GM12878 (cell line): ENCODE measurements around the gene CA11. TPM values are rescaled to one million over a fixed set of nuclear protein-coding genes. Genes with fewer than 3 reads are reported as not detected.

ENCODE experiments used
- ATAC-seq: fragments of 200-7000 bp; cut with Tn5 transposase; 3 replicates; pipeline ENCODE4 v1.9.1; 2020; ENCODE audit warnings: mild to moderate bottlenecking, moderate library complexity
- BruUV-seq: library from RNA; stranded (reverse); fragments of 400-500 nt; replicated peaks from 2 replicates; lab custom pipeline; 2021; lab: Mats Ljungman, UMichigan
- CTCF ChIA-PET: fragments of 300-600 bp; sonication (Branson Sonifier 250); formaldehyde crosslinking; extraction: SDS; loops from one replicate; lab custom pipeline; 2021; ENCODE audit warnings: inconsistent platforms; lab: Yijun Ruan, JAX
- POLR2A ChIA-PET: fragments of 350-600 bp; formaldehyde crosslinking; extraction: SDS; loops from one replicate; lab custom pipeline; 2021; ENCODE audit warnings: inconsistent platforms; lab: Charles Lee
- RAD21 ChIA-PET: fragments of 300-600 bp; sonication (Branson Sonifier 250); formaldehyde crosslinking; loops from one replicate; lab custom pipeline; 2023; ENCODE audit warnings: antibody characterized with exemption; ENCODE audit not compliant: unreplicated experiment; lab: Charles Lee
- SMC1A ChIA-PET: fragments of 300-600 bp; sonication (Branson Sonifier 250); formaldehyde crosslinking; loops from one replicate; lab custom pipeline; 2023; ENCODE audit not compliant: unreplicated experiment, uncharacterized antibody; lab: Charles Lee
- DNase-seq: peaks from one replicate; pipeline ENCODE4 v3.0.0-alpha.2; 2011; ENCODE audit warnings: low read depth, low spot score
- FAIRE-seq: peaks from 3 replicates; lab custom pipeline; 2011; peaks lifted over from hg19 to GRCh38; lab: Jason Lieb, UNC
- H2AFZ ChIP-seq: 2 replicates; pipeline ENCODE4 v1.6.0; 2011; ENCODE audit warnings: low read depth, low read length, control low read depth; ENCODE audit not compliant: control insufficient read depth
- H3K27ac ChIP-seq: 2 replicates; pipeline ENCODE4 v1.5.1; 2011; ENCODE audit warnings: control low read depth; ENCODE audit not compliant: control insufficient read depth, insufficient read depth
- H3K27me3 ChIP-seq, 2 experiments: replicated peaks in 1 of 2; 2 replicates each; pipeline versions ENCODE4 v1.6.0 to v1.6.1; 2011; ENCODE audit warnings: low read length in 1 of 2; ENCODE audit not compliant: control insufficient read depth in 2 of 2, insufficient read depth in 2 of 2
- H3K36me3 ChIP-seq, 2 experiments: 2 replicates each; pipeline ENCODE4 v1.5.1; 2011; ENCODE audit warnings: low read length in 1 of 2; ENCODE audit not compliant: control insufficient read depth in 2 of 2, insufficient read depth in 2 of 2
- H3K4me1 ChIP-seq: 2 replicates; pipeline ENCODE4 v1.6.1; 2011; ENCODE audit warnings: mild to moderate bottlenecking, low read length, moderate library complexity, mixed read lengths; ENCODE audit not compliant: control insufficient read depth, insufficient read depth
- H3K4me2 ChIP-seq: 2 replicates; pipeline ENCODE4 v1.6.0; 2011; ENCODE audit warnings: control low read depth; ENCODE audit not compliant: control insufficient read depth, insufficient read depth
- H3K4me3 ChIP-seq: fragments of 200-600 bp; sonication (generic); 2 replicates; pipeline ENCODE4 v1.5.1; 2016
- H3K79me2 ChIP-seq: 2 replicates; pipeline ENCODE4 v1.6.0; 2011; ENCODE audit warnings: low read length; ENCODE audit not compliant: control insufficient read depth, insufficient read depth
- H3K9ac ChIP-seq: 2 replicates; pipeline ENCODE4 v1.8.0; 2011; ENCODE audit warnings: low read length, control low read depth, mixed read lengths; ENCODE audit not compliant: control insufficient read depth, insufficient read depth
- H3K9me3 ChIP-seq: replicated peaks from 3 replicates; pipeline ENCODE4 v1.5.1; 2011; ENCODE audit warnings: mild to moderate bottlenecking, low read length; ENCODE audit not compliant: control insufficient read depth, insufficient read depth
- H4K20me1 ChIP-seq: 2 replicates; pipeline ENCODE4 v1.6.0; 2011; ENCODE audit not compliant: control insufficient read depth, insufficient read depth
- GABPA ChIP-seq: IDR thresholded peaks from 2 replicates; pipeline ENCODE4 v1.6.1; 2014; ENCODE audit warnings: antibody characterized with exemption, low read depth, mild to moderate bottlenecking, inconsistent platforms
- HDAC6 ChIP-seq: fragments of 200-600 bp; sonication (generic); IDR thresholded peaks from one replicate; pipeline ENCODE4 v1.8.0; 2017; ENCODE audit warnings: antibody characterized with exemption; ENCODE audit not compliant: unreplicated experiment
- MTA2 ChIP-seq: fragments of 450-650 bp; IDR thresholded peaks from 2 replicates; pipeline ENCODE4 v1.6.1; 2016; ENCODE audit warnings: low read depth, mild to moderate bottlenecking, moderate library complexity
- SMAD5 ChIP-seq: IDR thresholded peaks from 2 replicates; pipeline ENCODE4 v1.6.1; 2016; ENCODE audit warnings: antibody characterized with exemption, low read depth
- STAT1 ChIP-seq: fragments of 450-650 bp; conservative IDR thresholded peaks from 2 replicates; pipeline ENCODE4 v1.6.1; 2014; ENCODE audit warnings: antibody characterized with exemption, mild to moderate bottlenecking
- ZBED1 ChIP-seq: IDR thresholded peaks from 2 replicates; pipeline ENCODE4 v1.6.1; 2016; ENCODE audit warnings: borderline replicate concordance
- WGBS: methylation state at CpG from one replicate; pipeline ENCODE4 v1.1.6; 2016; ENCODE audit warnings: low lambda C conversion rate; ENCODE audit not compliant: insufficient replicate concordance, insufficient coverage; ENCODE audit errors: missing lambda C conversion rate; 5-methylcytosine and 5-hydroxymethylcytosine counted together
- in situ Hi-C: fragments of 300-500 bp; cut with MboI; formaldehyde crosslinking; loops from 9 replicates; pipeline ENCODE4 v1.14.3; 2018; ENCODE audit warnings: mixed read lengths
- intact Hi-C: fragments of 100-400 bp; cut with micrococcal nuclease; formaldehyde crosslinking; loops from one replicate; pipeline ENCODE4 v1.14.2; 2022; ENCODE audit not compliant: unreplicated experiment
- polyA plus RNA-seq, 11 experiments: library from polyadenylated mRNA; depleted of rRNA in 4 of 11; unstranded in 6 of 11; stranded (reverse) in 5 of 11; fragments of >200 nt; fragmentation: Nextera tagmentation in 4 of 11; fragmentation: Illumina TruSeq in 1 of 11; extraction: Ambion mirVana in 4 of 11; extraction: Trizol in 1 of 11; gene quantifications; 1 replicate in 1 of 11; 2 replicates in 10 of 11; pipeline versions ENCODE4 v1.2.1 to v1.2.3, GENCODE V29; 2011 to 2016; ENCODE audit warnings: inconsistent platforms in 2 of 11, missing spikeins in 2 of 11, low read depth in 1 of 11
- total RNA-seq, 4 experiments: library from RNA; depleted of rRNA in 3 of 4; stranded (reverse); fragments of >200 nt in 3 of 4; fragmentation: Illumina TruSeq in 1 of 4; extraction: Trizol in 1 of 4; gene quantifications; 2 replicates each; pipeline versions ENCODE4 v1.2.1 to v1.2.3, GENCODE V29; 2013 to 2021

The CA11 gene
- total and polyA plus RNA-seq, 10 of the 15 experiments (the other 5 are each of a cell fraction or from before 2014, with no cell fraction given): 1.7 to 7.5 (median 2.4) TPM

- ChIA-PET POLR2A (interaction anchor here (0.6 kb wide), 1 partner anchor 7 kb away, joined by 3 read pairs; no protein-coding TSS in a partner anchor), SMC1A (no interaction called here), RAD21 (no interaction called here), CTCF (interaction anchor here (1.1 to 1.8 kb wide), 2 partner anchors 11 to 18 kb away, joined by 3 to 6 read pairs; partner anchors contain the start of gene CA11)
- no peak overlapping the region for H2AFZ ChIP-seq
- no peak overlapping the region for H3K9ac ChIP-seq
- peaks cover 11% of the 10 kb centered on the region for H3K4me1 ChIP-seq
- no peaks in the 10 kb centered on the region; the same call in 2 of the 3 replicates for H3K9me3 ChIP-seq
- H3K36me3 ChIP-seq: no peaks in the 10 kb centered on the region
- no peak overlapping the region for H3K4me2 ChIP-seq
- ATAC-seq (no peak), FAIRE-seq (no peak), DNase-seq (no peak)
- in situ Hi-C loops: no loop called here
- H3K79me2 ChIP-seq: no peaks in the 10 kb centered on the region
- H3K4me3 ChIP-seq: no peak overlapping the region
- no peak overlapping the region for H3K27ac ChIP-seq
- BruUV-seq: no TSS peak
- H4K20me1 ChIP-seq: no peaks in the 10 kb centered on the region
- TF ChIP-seq ZBED1: no peak
- TF ChIP-seq STAT1: no peak
- TF ChIP-seq MTA2: no peak
- no peak for TF ChIP-seq SMAD5
- TF ChIP-seq GABPA: no peak
- no peak for TF ChIP-seq HDAC6
- intact Hi-C loops: no loop called here
- H3K27me3 ChIP-seq: no peaks in the 10 kb centered on the region
- WGBS: 53% methylated on average over 16 of the region's 16 CpGs
Observed at GRCh38 chr19:48656840-48657474, 11.0 kb upstream of the CA11 start.
